HG02852 (cell line): Measurements from ENCODE around the gene SELENOO.

Experiments
- ATAC-seq: cut with Tn5 transposase; IDR thresholded peaks from one replicate; pipeline ENCODE4 v1.9.1; 2021; ENCODE audit warnings: mild to moderate bottlenecking, moderate library complexity; ENCODE audit not compliant: unreplicated experiment

Gene SELENOO

DNA sequence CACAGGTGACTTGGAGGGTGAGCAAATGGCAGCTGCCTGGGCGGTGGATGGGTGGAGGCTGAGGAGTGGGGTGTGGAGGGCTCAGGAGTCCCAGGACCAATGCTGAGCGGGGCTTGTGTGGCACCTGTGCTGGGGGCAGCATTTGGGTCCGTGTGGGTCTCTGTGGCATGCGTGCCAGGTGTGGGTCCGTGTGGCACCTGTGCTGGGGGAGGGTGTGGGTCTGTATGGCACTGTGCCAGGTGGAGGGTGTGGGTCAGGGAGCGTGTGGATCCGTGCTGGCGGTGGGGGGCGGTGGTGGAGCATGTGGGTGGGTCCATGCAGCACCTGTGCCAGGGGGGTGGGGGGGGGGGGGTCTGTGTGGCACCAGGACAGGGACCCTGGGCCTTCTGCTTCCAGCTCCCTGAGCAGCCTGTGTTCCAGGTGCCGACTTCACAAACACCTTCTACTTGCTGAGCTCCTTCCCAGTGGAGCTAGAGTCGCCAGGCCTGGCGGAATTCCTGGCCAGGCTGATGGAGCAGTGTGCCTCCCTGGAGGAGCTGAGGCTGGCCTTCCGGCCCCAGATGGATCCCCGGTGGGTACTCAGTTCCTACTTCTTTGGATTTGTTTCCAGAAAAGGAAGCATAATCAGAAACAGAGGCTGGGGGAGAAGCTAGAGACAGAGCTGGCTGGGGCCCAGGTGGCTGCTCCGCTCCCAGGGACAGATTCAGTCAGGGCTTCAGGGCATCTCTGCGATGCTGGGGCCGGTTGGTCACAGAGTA lies 14.7 kb downstream of the SELENOO start:
- no peak for ATAC-seq

DNA sequence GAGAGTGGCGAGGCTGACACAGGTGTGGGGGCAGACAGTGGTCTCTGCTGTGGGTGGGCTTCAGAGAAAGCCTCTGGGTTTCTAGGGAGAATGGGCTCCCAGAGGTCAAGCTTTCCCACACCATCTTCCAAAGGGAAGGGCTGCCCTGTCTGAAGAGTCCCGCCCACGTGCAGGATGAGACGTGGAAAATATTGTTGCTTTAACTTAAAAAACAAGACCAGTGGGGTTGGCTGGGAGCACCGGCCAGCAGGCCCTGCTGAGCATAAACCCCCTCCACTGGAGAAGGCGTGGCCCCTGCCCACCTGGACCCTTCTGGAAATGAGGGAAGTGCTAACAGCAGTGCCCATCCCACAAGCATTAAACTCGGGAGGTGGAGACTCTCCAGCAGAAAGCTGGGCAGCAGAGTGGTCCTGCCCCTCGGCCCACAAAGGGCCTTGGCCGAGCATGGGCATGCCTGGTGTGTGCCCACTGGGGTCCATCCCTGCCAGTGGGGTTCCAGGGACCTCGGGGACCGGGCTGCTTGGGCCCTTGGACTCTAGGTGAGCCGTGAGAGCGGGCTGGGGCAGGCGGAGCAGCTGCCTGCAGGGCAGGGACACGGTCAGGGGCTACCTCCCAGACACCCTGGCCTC lies 15.4 kb downstream of the SELENOO start:
- ATAC-seq = no peak

DNA sequence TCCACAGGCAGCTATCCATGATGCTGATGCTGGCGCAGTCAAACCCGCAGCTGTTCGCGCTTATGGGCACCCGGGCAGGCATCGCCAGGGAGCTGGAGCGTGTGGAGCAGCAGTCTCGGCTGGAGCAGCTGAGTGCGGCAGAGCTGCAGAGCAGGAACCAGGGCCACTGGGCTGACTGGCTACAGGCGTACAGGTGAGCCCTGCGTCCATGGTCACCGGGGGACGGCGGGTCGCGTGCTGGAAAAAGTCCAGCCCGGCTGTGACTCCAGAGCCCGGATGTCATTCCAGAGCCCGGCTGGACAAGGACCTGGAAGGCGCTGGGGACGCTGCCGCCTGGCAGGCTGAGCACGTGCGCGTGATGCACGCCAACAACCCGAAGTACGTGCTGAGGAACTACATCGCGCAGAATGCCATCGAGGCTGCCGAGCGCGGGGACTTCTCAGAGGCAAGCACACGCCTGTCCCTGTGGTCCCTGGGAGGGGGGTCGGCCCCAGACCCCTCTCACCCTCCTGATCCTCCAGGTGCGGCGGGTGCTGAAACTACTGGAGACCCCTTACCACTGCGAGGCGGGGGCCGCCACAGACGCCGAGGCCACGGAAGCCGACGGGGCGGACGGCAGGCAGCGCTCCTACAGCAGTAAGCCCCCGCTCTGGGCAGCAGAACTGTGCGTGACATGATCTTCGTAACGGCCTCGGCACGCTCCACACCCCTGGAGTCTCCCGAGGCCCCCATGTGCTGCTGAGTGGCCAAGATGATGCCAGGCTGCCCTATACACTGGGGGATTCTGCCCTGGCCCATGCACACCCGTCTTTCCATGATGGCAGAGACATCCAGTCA lies 16.1 kb downstream of the SELENOO start:
- ATAC-seq = no peak

- no peak for ATAC-seq
Observed at GRCh38 chr22:50217543-50218152, 16.8 kb downstream of the SELENOO start.

- ATAC-seq = no peak
Observed at GRCh38 chr22:50218153-50218995, 17.6 kb downstream of the SELENOO start.

DNA sequence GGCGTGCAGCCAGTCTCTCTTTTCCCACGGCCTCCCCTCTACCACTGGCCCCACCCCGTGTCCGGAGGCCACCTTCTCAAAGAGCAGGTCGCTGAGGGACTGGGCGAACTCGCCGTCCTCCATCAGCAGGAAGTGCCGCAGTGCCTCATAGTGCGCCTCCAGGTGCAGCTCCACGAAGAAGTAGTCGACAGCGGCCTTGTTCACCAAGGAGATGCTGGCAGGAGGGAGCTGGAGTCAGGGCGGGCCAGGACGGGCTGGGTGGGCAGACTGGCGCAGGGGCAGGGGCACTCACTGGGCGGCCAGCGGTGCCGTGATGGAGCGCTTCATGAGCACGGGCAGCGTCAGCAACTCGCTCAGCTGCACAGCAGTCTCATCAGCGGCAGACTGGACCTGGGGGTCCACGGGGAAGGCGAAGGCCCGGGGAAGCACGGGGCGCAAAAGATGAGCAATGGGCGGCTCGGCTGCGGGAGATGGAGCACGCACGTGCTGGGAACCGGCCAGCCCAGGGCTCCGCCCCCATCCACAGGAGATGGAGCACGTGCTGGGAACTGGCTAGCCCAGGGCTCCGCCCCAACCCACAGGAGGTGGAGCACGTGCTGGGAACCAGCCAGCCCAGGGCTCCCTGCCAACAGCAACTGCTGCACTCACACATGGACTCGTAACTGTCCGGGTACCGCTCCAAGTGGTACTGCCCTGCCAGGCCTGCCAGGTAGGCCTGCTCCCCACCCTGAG lies 18.4 kb downstream of the SELENOO start:
- no peak for ATAC-seq

DNA sequence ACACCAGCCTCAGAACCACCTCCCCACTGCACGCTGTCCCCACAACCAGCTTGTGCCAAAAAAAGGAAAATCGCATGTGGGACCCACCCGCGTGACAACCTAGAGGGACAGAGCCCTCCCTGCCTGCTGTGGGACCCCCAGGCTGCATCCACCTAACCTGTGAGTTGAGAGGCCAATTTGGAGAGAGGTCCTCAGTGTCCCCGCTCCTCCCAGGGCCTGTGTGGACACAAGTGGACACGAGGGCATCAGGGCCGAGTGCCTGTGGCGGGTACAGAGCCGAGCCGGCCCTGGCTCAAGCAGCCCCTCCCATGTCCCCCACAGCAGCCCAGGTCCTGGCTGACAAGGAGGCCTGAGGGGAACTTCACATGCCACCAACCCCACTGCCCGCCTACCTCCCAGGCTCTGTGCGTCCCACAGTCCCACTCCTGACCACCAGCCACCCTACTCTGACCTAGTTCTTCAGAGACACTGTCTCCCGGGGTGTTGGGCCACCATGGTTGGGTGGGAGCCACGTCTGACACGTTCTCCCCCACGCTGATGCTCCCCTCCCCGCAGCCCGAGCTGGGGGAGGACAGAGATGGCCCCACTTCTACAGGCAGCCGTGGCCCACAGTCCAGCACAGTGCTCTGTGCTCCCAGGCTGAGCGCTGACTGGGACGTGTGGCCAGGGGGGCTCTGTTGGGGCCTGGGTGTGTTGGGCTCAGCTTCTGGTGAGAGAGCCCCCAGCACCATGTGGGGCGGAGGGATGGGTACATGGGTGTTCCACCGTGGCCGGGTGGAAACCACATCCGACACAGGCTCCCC lies 19.2 kb downstream of the SELENOO start:
- no peak for ATAC-seq

GRCh38 chr22:50220603-50221409 lies 20.0 kb downstream of the SELENOO start:
- ATAC-seq = no peak

GRCh38 chr22:50221410-50222300 lies 20.8 kb downstream of the SELENOO start:
- no peak for ATAC-seq

DNA sequence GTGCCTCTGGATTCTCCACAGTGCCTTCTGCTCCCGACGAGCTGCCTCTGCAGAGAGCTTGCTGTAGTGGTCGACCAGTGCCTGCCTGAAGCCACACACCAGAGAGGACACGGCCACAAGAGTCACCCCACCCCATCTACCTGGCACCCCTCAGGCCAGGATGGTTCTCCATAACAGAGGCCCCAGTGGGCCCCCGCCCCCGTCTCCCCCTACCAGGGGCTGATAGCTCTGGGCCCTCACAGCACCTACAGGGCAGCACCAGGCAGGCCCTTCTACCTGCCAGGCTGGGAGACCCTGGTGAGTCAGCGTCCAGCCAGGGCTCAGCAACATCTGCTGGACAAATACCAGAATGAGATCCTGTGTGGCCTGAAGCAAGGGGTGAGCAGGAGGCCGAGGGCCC lies 21.7 kb downstream of the SELENOO start:
- ATAC-seq = no peak

GRCh38 chr22:50224071-50224470 lies 23.3 kb downstream of the SELENOO start:
- no peak for ATAC-seq

- ATAC-seq = no peak
Observed at GRCh38 chr22:50225200-50225969, 24.6 kb downstream of the SELENOO start.

DNA sequence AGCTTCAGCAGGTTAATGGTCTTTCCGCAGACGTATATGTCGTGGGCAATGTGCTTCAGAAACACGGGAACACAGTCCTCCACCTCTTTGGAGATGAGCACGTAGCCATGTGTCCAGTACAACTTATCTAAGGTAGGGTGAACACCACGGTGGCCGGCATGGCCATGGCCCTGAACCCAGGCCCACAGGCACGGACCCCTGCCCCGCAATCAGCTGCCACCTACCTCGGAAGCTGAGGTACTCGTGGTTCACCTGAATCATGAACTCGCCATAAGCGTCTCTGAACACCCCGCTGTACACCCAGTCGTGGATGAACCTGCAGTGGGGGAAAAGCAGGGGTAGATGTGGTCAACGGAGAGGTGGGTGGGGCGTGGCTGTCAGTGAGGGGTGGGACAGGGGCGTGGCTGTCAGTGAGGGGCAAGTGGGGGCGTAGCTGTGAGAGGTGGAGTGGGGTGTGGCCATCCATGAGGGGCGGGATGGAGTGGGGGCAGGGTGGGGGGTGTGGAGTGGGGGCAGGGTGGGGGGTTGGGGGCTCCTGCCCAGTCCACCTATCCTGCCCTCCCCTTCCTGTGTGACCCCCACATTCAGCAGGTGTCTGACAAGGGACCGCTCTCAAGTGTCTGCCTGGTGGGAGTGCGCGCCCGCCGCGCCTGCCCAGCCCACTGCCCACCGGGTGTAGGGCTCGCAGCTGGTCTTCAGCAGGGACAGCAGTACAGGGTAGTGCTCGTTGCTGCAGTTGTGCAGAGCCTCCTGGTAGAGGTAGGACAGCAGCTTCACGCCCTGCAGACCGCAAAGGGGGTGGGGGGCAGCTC lies 25.5 kb downstream of the SELENOO start:
- ATAC-seq = no peak

- no peak for ATAC-seq
Observed at GRCh38 chr22:50226875-50227165, 26.0 kb downstream of the SELENOO start.

GRCh38 chr22:50227579-50228215 lies 26.9 kb downstream of the SELENOO start:
- ATAC-seq = no peak
